Measurements from ENCODE around the gene NDST1.

GRCh38 chr5:150460781-150461180 lies 47.1 kb upstream of the NDST1 start:
- TF ChIP-seq CTCF (IDR thresholded peaks at IDR 0.05) (no peak), EP300 (IDR thresholded peaks at IDR 0.05) (no peak)
